ENCODE data around the gene SNX20. TPM values are rescaled to one million over a fixed set of nuclear protein-coding genes. Genes with fewer than 3 reads are reported as not detected.

The SNX20 gene
- total and polyA plus RNA-seq, 2 donors (not counting 3 experiments of a cell fraction or from before 2014, with no cell fraction given): not detected

- dilution Hi-C loops (cut with MboI; ENCODE audit: extremely low pct_ligation_motif_present, low sequenced_read_pairs) (no loop called here), intact Hi-C loops (cut with micrococcal nuclease) (no loop called here)
- Histone ChIP-seq H3K9me3 (replicated peaks; ENCODE audit: control insufficient read depth, insufficient read depth, low read length) (no peaks in the 10 kb centered on the region), H3K4me3 (replicated peaks in 1 of 3; ENCODE audit: insufficient read depth in 1 of 3, low read depth in 1 of 3, low read length in 3 of 3) (no peak overlapping the region), H3K27ac (ENCODE audit: insufficient read depth, low read depth, low read length) (no peak overlapping the region), H2AFZ (ENCODE audit: low read depth, low read length) (no peak overlapping the region), H3K4me2 (ENCODE audit: insufficient read depth, low read length) (no peak overlapping the region), H3K4me1 (ENCODE audit: control insufficient read depth, extremely low read depth, insufficient read depth, low read length) (peaks cover 2% of the 10 kb centered on the region), H3K9ac (replicated peaks; ENCODE audit: extremely low read depth, insufficient read depth, low read length) (no peak overlapping the region), H4K20me1 (replicated peaks; ENCODE audit: control insufficient read depth, extremely low read depth, insufficient read depth, low read length) (no peaks in the 10 kb centered on the region), H3K27me3 (ENCODE audit: control insufficient read depth in 2 of 2, insufficient read depth in 2 of 2, low read length in 2 of 2) (no peaks in the 10 kb centered on the region), H3K79me2 (ENCODE audit: control insufficient read depth, insufficient read depth, low read length) (no peaks in the 10 kb centered on the region), H3K36me3 (ENCODE audit: control insufficient read depth in 2 of 2, extremely low read depth in 1 of 2, insufficient read depth in 2 of 2, low read length in 2 of 2) (no peaks in the 10 kb centered on the region), H3K9me1 (replicated peaks; ENCODE audit: control insufficient read depth, extremely low read depth, insufficient read depth, low read length) (no peaks in the 10 kb centered on the region)
- DNase-seq (ENCODE audit: low read depth, low spot score) (no peak), FAIRE-seq (no peak)
- no peak for TF ChIP-seq EZH2 (IDR thresholded peaks at IDR 0.05; ENCODE audit: borderline replicate concordance, low read depth, low read length, severe bottlenecking)
- ChIA-PET CTCF (interaction anchor here (1.8 kb wide), 1 partner anchor 46 kb away, joined by 5 read pairs; no protein-coding TSS in a partner anchor), POLR2A (no interaction called here)
- BruUV-seq (replicated peaks): no TSS peak
Observed at GRCh38 chr16:50711040-50711439, 29.9 kb upstream of the SNX20 start.

- H2AFZ ChIP-seq (ENCODE audit: low read depth, low read length): no peak overlapping the region
- FAIRE-seq (no peak), DNase-seq (ENCODE audit: low read depth, low spot score) (no peak)
- ChIA-PET POLR2A (no interaction called here), CTCF (interaction anchor here (1.8 kb wide), 1 partner anchor 45 kb away, joined by 5 read pairs; no protein-coding TSS in a partner anchor)
- H3K4me2 ChIP-seq (ENCODE audit: insufficient read depth, low read length): no peak overlapping the region
- no peak for TF ChIP-seq FOS (IDR thresholded peaks at IDR 0.05; ENCODE audit: borderline replicate concordance, insufficient read depth, low read length)
- no peak for TF ChIP-seq MAX (IDR thresholded peaks at IDR 0.05; ENCODE audit: insufficient read depth, insufficient read length)
- TF ChIP-seq POLR2A (IDR thresholded peaks at IDR 0.05; ENCODE audit: low read depth, low read length): no peak
- no peak for TF ChIP-seq POLR2AphosphoS5 (IDR thresholded peaks at IDR 0.05; ENCODE audit: insufficient read depth, low read depth, low read length)
- TF ChIP-seq CTCF (IDR thresholded peaks at IDR 0.05; ENCODE audit: extremely low read depth in 1 of 2, insufficient read depth in 1 of 2, low read depth in 1 of 2, low read length in 2 of 2): no peak
- TF ChIP-seq MYC (IDR thresholded peaks at IDR 0.05; ENCODE audit: low read depth, low read length): no peak
- TF ChIP-seq EZH2 (IDR thresholded peaks at IDR 0.05; ENCODE audit: borderline replicate concordance, low read depth, low read length, severe bottlenecking): no peak
- TF ChIP-seq JUN (IDR thresholded peaks at IDR 0.05; ENCODE audit: borderline replicate concordance, insufficient read depth, insufficient read length, low read depth): no peak
- no peak for TF ChIP-seq GATA2 (IDR thresholded peaks at IDR 0.05; ENCODE audit: insufficient read depth, insufficient read length, low read depth, low read length)
- no TSS peak for BruUV-seq (replicated peaks)
- H4K20me1 ChIP-seq (replicated peaks; ENCODE audit: control insufficient read depth, extremely low read depth, insufficient read depth, low read length): no peaks in the 10 kb centered on the region
- H3K9ac ChIP-seq (replicated peaks; ENCODE audit: extremely low read depth, insufficient read depth, low read length): no peak overlapping the region
- H3K79me2 ChIP-seq (ENCODE audit: control insufficient read depth, insufficient read depth, low read length): no peaks in the 10 kb centered on the region
- H3K27me3 ChIP-seq (ENCODE audit: control insufficient read depth in 2 of 2, insufficient read depth in 2 of 2, low read length in 2 of 2): no peaks in the 10 kb centered on the region
- H3K4me1 ChIP-seq (ENCODE audit: control insufficient read depth, extremely low read depth, insufficient read depth, low read length): peaks cover 6% of the 10 kb centered on the region
- H3K27ac ChIP-seq (ENCODE audit: insufficient read depth, low read depth, low read length): no peak overlapping the region
- intact Hi-C loops (cut with micrococcal nuclease): no loop called here
- dilution Hi-C loops (cut with MboI; ENCODE audit: extremely low pct_ligation_motif_present, low sequenced_read_pairs): no loop called here
- H3K4me3 ChIP-seq (replicated peaks in 1 of 3; ENCODE audit: insufficient read depth in 1 of 3, low read depth in 1 of 3, low read length in 3 of 3): no peak overlapping the region
- H3K36me3 ChIP-seq (ENCODE audit: control insufficient read depth in 2 of 2, extremely low read depth in 1 of 2, insufficient read depth in 2 of 2, low read length in 2 of 2): no peaks in the 10 kb centered on the region
- H3K9me1 ChIP-seq (replicated peaks; ENCODE audit: control insufficient read depth, extremely low read depth, insufficient read depth, low read length): no peaks in the 10 kb centered on the region
- no peaks in the 10 kb centered on the region for H3K9me3 ChIP-seq (replicated peaks; ENCODE audit: control insufficient read depth, insufficient read depth, low read length)
Observed at GRCh38 chr16:50709980-50710379, 28.9 kb upstream of the SNX20 start.
